ENCODE results near the gene PPM1H.
A peak's percentile ranks its signal among the peaks of the same experiment; 100 is the strongest.

Gene PPM1H

GRCh38 chr12:62602255-62603060 lies 332.5 kb downstream of the PPM1H start:
- DNase-seq (ENCODE audit: low read depth), result peak; percentile 78

GRCh38 chr12:62601765-62602164 lies 333.2 kb downstream of the PPM1H start:
- no peak for DNase-seq (ENCODE audit: low read depth)

GRCh38 chr12:62599854-62600437 lies 335.0 kb downstream of the PPM1H start:
- DNase-seq (ENCODE audit: low read depth), result no peak

GRCh38 chr12:62598846-62599245 lies 336.1 kb downstream of the PPM1H start:
- no peak for DNase-seq (ENCODE audit: low read depth)

GRCh38 chr12:62597253-62597652 lies 337.7 kb downstream of the PPM1H start:
- no peak for DNase-seq (ENCODE audit: low read depth)

All from CMK (cell line).